Stimulated activated naive CD4-positive, alpha-beta T cell treated with Interleukin-2 at 50 U/mL for 16 hours (primary cell): Measurements from ENCODE around the gene AHR.
"Not testable (repeated sequence)": the region's sequence is repeated elsewhere in the genome, so short reads cannot be mapped to it uniquely, and the experiment has no call there.

Experiments
- DNase-seq: peaks from one replicate; lab custom pipeline; 2025; lab: John Stamatoyannopoulos, UW

The AHR gene

DNA sequence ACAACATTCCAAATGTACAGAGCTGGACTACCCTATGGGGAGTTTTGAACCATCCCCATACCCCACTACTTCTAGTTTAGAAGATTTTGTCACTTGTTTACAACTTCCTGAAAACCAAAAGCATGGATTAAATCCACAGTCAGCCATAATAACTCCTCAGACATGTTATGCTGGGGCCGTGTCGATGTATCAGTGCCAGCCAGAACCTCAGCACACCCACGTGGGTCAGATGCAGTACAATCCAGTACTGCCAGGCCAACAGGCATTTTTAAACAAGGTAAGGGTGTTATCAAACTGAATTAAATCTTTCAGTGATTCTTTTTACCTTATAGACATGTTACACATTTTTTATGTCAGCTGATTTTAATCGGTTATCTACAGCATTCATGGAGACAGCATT lies 41.5 kb downstream of the AHR start:
- no peak for DNase-seq

DNA sequence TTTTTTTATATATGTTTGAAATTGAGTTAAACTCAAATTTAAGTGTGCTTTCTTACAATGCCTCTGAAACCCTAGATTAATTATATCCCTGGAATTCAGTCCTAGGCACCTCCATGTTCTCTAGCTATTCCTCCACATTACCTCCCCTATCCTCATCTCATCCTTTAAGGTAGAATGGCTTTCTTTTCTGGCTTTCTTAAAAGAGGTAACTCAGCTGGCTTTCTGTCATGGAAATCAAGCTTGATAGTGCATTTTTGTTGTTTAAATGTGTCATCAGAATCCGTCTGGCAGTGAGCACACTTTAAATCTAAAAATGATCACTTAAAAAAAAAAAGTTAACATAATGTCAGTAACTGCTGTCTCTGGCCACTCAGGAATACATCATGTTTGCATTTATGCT lies 42.2 kb downstream of the AHR start:
- no peak for DNase-seq

DNA sequence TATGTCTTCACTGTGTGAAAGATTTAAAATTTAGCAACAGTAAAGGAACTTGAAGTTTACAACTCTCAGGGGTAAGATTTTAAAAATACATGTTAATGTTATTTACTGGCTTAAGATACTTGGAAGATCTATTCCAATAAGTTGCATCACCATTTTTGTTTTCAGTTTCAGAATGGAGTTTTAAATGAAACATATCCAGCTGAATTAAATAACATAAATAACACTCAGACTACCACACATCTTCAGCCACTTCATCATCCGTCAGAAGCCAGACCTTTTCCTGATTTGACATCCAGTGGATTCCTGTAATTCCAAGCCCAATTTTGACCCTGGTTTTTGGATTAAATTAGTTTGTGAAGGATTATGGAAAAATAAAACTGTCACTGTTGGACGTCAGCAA lies 44.3 kb downstream of the AHR start:
- DNase-seq, result no peak

DNA sequence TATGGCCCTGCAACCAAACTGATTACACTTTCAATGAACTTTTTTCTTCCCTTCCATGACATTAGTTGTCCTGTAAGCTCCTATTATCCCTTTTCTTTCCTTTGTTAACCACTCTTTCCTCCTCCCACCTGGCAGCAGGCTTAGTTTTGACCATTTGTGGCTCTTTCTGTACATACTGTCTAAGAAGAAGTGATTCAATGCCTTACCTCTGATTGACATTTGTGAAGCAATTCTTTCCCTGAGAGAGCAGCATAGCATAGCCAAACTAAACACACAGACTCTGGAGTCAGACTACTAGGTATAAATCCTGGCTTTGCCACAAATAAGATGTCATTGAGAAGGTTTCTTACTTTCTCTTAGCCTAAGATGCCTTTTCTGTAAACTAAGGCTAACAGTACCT lies 48.9 kb downstream of the AHR start:
- no peak for DNase-seq

DNA sequence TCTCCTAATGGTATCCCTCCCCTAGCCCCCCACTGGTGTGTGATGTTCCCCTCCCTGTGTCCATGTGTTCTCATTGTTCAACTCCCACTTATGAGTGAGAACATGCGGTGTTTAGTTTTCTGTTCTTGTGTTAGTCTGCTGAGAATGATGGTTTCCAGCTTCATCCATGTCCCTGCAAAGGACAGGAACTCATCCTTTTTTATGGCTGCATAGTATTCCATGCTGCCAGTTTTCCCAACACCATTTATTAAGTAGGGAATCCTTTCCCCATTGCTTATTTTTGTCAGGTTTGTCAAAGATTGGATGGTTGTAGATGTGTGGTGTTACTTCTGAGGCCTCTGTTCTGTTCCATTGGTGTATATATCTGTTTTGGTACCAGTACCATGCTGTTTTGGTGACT lies 50.5 kb downstream of the AHR start:
- not testable (repeated sequence) for DNase-seq

DNA sequence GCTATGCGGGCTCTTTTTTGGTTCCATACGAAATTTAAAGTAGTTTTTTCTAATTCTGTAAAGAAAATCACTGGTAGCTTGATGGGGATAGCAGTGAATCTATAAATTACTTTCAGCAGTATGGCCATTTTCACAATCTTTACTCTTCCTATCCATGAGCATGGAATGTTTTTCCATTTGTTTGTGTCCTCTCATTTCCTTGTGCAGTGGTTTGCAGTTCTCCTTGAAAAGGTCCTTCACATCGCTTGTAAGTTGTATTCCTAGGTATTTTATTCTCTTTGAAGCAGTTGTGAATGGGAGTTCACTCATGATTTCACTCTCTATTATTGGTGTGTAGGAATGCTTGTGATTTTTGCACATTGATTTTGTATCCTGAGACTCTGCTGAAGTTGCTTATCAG lies 51.9 kb downstream of the AHR start:
- DNase-seq, result not testable (repeated sequence)

DNA sequence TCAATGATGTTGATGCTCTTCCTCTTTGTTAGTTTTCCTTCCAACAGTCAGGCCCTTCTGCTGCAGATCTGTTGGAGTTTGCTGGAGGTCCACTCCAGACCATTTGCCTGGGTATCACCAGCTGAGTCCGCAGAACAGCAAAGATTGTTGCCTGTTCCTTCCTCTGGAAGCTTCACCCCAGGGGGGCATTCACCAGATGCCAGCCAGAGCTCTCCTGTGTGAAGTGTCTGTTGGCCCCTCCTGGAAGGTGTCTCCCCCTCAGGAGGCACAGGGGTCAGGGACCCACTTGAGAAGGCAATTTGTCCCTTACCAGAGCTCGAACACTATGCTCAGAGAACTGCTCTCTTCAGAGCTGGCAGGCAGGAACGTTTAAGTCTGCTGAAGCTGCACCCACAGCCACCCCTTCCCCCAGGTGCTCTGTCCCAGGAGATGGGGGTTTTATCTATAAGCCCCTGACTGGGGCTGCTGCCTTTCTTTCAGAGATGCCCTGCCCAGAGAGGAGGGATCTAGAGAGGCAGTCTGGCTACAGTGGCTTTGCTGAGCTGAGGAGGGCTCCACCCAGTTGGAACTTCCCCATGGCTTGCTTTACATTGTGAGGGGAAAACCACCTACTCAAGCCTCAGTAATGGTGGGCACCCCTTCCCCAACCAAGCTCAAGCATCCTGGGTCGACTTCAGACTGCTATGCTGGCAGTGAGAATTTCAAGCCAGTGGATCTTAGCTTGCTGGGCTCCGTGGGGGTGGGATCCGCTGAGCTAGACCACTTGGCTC lies 55.4 kb downstream of the AHR start:
- not testable (repeated sequence) for DNase-seq

DNA sequence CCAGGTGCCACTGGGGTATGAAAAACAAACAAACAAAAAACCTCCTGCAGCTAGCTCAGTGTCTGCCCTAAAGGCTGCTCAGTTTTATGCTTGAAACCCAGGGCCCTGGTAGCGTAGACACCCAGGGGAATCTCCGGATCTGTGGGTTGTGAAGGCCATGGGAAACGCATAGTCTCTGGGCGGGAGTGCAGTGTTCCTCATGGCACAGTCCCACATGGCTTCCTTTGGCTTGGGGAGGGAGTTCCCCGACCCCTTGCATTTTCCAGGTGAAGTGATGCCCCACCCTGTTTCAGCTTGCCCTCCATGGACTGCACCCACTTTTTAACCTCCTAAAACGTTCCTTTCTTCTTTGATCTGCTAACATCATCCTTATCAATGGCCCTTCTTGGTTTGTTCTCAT lies 56.0 kb downstream of the AHR start:
- no peak for DNase-seq

DNA sequence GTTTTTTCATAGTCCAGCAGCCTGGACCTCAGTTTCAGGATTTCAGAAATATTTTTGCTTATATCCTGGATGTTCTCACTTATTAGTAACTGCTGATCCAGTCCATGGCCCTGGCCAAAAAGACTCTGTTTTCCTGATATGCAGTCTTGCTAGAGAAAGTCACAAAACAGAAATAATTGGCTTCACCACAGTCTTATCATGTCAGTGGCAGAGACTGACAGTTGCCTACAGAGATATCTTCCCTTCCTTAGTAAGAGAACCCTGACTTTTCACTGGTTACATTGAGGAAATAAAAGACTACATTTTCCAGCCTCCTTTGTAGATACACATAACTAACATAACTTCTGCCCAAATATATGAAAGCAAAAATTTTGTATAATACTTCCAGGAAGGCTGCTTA lies 56.6 kb downstream of the AHR start:
- DNase-seq, result no peak

DNA sequence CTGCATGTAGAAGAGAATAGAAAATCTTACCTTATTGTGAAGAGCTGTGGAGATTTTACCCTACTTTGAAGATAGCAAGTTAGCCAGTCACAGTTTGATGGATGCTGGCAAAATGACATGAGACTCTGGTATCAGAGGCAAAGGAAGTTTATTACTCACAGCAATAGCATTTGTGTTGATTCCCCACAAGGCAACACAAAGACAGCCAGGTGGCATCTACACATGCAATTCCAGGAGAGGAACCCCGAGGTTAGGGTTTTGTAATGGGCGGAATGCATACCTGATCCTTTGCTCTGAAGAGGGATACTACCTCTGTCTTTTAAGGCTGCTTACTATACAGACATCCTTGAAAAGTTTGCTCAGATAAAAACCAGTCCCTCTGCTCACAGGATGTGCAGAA lies 59.5 kb downstream of the AHR start:
- DNase-seq, result no peak

DNA sequence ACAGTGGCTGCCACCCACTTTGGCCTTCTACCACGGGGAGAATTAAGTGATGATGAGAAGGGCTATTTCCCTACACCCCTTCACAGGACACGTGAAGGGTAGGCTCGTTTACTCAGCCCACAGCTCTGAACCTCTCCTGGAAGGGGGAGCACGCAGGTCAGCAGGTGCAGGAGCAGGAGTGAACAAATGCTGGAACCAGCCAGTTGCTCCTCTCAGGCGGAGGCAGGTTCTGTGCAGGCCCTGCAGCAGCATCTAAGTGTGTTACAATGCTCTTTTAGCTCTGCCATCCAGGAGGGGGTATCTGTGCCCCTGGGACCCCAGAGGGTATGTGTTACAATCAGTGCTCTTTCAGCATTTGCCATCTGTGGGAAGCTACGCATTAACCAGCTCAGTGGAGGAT lies 61.2 kb downstream of the AHR start:
- DNase-seq, result no peak

DNA sequence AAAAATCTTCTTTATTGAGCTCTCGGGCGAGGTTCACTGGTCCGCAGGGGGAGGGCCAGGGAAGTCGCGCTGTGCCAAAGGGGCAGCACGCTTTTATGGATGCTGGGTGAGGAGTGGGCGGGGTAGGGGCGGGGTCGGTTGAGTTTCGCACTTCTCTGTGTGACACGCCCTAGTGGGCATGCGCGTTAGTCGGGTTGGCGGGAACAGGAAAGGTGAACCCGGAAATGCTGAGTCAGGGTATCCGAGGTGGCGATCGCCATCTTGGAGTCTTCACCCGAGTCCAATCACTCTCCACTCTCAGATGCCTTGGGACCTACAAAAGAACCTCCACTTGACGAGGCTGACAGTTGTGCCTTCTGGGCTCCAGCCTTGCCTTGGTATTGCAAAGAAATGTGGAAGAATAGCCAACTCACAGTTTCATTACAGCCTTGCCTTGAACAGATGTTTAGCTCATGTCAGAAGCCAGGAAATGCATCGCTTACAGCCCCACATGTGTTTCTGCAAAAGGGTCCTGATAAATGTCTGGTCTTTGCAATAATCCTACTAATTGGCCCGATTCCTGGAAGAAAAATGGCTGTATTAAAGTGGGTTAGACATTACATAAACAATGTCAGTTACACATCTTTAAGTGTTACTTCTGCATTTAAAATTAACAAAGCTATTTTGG lies 64.1 kb downstream of the AHR start:
- DNase-seq, result no peak

DNA sequence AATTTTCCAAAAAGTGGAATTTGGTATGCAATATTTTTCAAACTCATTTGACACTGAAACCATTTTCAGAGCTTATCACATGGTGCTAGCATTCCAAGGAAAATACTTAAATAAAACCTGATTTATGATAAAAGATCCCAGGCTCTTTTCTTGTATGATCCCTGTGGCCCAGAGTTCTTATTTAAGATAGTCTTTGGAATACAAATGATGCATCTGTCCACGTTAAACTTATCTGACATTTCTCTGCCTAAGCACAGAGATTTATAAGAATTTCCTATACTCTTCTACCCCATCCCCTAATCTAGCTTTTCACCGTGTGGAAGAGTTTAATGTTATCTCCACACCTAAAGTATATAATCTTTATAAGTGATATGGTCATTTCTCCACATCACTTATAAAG lies 66.2 kb downstream of the AHR start:
- no peak for DNase-seq

DNA sequence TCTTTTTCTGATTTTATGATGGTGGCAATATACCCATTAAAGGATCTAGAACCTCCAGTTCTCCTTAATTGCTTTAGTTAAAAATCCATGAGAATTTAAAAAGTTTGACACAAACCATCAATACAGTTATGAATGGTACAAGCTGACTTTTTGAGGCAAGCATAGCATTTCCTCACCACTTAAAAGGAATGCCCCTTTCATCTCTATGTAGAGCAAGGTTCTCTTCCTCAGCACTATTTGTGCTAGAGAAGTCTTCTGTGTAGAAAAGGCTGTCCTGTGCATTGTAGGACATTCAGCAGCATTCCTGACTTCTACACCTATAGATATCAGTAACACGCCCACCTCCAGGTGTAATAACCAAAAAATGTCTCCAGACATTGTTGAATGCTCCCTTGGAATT lies 67.3 kb downstream of the AHR start:
- DNase-seq, result no peak

DNA sequence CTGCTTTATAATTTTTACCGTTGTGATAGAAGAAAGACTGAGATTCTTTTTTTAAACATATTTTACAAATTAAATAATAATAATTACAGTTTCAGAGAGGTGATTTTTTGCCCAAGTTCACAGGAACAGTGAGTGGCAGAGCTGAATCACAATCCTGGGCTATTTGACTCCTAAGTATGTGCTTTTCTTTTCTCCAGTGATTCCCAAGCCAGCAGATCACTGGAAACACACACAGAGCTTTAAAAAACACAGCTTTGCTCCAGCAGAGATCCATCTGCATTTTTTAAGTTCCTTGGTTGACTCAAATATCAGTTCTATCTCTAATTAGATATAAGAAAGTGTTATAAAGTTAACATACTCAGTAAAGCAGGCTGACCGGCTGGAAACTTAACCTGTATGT lies 69.0 kb downstream of the AHR start:
- no peak for DNase-seq

DNA sequence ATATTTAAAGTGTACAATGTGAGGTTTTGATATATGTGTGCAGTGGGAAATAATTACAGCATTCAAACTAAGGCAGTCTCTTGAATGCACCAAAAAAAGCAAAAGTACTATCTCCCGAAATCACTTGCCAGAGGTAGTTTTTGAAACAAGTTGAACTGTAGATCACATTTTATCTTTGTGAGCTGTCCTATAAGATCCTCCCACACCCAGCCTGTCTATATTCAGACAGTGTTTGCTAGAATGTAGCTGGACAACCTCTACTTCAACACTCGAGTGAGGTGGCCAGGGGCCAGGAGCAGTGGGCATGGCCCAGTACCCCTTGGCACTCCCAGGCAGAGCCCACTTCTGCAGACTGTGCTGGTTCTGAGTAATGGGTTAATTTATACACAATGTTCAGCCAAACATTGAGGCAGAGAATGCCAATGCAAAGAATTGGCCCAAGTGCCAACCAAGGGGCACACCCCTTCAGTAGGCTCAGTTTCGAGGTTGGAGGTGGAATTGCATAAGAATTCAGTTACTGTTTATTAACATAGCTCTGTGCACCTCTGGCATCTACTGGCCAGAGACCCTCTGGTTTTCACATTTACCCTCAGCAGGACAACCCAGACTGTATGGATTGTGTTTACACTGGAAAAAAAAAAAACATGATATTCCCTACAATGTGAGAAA lies 70.5 kb downstream of the AHR start:
- no peak for DNase-seq

DNA sequence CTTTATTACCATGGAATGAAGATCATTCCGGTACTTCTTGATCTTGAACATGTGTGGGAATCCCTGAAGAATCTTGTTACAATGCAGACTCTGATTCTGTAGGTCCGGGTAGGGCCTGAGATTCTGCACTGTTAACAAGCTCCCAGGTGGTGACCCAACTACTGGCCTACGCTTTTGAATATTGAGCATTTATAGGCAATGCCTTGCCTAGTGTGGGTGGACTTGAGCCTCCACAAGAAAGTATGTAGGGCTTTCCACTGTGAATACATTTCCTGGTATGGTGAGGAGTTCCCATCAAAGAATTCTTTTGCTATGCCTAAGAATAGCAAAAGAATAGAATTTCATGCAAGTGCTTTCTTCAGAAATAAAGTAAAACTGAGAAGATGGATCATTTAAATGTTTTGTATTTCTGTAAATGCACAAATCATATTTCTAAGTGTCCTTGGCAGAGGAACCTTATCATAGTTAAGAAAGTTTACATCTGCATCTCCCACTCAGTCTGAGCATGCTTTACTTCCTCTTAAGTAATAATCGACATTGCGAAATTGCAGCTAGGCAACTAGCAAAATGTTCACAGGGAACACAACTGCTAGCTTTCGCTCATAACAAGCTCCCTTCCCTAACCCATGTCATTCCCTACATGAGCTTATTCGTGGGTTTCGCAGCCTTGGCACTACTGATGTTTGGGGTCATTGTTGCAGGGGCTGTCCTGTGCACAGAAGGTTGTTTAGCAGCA lies 71.4 kb downstream of the AHR start:
- no peak for DNase-seq

DNA sequence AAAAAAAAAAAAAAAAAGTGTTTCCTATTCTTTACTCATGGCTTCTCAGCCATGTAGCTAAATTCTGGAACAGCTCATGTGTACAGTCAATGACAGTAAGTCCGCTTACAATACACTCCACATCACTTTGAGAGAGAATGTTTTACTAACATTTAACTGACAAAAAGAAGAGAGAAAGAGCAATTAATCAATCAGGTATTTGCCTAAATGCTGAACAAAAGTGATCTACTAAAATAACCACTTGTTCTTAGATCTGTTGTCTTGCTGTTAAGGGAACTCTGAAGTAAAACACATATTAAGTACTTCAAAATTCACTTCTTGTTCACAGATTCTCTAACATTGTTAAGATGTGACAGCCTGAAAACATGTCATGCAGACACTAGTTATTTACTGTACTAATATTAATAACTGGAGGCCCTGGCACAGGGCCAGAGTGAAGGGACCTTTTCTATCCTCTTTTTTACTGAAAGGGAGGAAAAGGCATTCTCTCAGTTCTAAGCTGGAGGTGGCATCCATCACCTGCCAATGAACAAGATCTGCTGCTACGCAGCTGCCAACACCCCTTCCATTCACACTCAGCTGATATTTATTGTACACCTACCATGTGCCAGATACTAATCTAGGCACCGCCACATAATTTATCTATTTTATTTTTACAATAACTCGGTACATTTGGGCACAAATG lies 72.6 kb downstream of the AHR start:
- DNase-seq, result no peak

DNA sequence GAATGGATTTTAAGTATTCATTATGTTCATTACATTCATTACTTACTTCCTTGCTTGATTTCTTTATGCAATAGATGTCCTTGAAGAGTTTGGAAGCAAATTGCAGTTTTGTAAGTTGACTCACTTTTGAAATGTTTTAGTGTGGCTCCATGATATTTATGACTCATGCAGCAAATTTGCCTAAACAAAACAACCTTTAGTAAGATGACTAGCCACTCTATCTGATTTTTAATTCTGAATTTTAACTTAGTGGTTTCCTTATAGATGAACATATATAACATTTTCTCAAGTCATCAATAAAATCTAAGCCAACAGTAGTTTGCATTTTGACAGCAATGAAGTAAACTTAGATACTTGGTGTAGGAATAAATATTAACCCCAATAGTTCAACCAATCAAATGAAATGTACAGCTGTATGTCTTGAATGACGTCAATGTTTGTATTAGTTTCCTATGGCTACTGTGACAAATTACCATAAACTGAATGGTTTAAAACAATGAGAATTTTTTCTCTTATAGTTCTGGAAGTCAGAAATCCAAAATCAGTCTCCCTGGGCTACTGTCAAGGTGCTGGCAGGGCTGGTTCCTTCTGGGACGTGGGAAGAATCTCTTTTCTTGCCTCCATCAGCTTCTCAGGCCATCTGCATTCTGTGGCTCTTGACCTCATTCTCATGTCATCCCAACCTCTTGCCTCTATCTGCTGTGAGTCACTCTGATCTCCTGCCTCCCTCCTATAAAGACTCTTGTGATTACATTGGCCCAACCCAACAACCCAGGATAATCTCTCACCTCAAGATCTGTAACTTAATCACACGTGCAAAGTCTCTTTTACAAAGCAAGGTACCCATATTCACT lies 73.4 kb downstream of the AHR start:
- DNase-seq, result no peak

DNA sequence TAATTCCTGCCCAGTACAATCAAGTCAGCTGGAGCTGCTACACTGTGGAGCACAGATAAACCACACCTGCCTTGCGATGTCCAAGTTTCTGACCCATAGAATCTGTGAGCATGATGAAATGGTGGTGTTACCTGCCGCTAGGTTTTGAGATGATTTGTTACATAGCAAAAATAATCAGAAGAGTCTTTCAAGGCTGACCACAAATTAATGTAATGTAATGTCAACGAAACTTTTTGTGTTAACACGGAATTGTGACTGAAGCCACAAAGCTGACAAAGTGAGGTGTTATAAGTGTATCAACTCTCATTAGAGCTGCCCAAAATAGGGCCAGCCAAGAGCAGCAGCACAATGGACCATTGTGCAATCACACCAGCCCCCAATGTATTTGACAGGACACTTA lies 75.7 kb downstream of the AHR start:
- DNase-seq, result no peak

DNA sequence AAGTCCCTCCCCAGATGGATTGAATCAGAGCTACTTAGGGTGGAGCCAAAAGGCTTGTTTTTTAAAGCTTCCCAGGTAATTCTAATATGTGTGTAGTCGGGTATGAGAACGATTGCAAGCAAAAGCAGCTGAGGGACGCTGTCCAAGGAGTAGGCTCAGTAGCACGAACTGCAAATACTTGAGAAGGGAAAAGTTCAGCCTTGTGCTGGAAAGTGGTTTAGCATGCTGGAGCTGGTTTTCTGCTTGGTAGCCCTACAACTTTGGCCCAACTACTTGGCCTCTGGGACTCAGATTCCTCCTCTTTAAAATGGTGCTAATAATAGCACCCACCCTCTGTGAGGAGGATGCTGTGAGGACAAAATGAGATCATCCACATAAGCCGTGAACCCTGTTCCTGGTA lies 76.2 kb downstream of the AHR start:
- no peak for DNase-seq
